Stimulated activated CD4-positive, alpha-beta T cell treated with anti-CD3 and anti-CD28 coated beads, Interleukin-4, amount 100 ng/mL, for 24 hours (primary cell): ENCODE results near the gene ZNF618.

Experiments used
- DNase-seq: peaks from one replicate; pipeline ENCODE4 v3.0.0-alpha.2; 2020

ZNF618 gene

DNA sequence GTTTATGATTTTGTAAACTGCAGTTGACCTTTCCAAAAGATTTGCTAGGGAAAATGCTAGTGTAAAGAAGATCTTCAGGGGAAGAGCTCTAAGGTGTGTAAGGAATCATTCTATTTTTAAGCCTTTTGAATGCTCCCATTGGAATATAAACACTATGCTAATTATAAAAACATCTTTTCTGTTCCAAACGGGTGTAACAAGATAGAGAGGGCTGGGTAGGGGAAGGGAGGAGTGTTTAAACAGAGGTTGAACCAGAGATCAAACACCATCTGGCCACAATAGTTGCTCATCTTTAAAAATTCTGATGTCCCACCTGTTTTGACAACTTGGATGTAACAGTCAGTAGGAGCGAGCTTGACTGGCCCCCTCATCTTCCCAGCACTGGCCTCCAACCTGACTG lies 38.4 kb downstream of the ZNF618 start:
- DNase-seq, result no peak

DNA sequence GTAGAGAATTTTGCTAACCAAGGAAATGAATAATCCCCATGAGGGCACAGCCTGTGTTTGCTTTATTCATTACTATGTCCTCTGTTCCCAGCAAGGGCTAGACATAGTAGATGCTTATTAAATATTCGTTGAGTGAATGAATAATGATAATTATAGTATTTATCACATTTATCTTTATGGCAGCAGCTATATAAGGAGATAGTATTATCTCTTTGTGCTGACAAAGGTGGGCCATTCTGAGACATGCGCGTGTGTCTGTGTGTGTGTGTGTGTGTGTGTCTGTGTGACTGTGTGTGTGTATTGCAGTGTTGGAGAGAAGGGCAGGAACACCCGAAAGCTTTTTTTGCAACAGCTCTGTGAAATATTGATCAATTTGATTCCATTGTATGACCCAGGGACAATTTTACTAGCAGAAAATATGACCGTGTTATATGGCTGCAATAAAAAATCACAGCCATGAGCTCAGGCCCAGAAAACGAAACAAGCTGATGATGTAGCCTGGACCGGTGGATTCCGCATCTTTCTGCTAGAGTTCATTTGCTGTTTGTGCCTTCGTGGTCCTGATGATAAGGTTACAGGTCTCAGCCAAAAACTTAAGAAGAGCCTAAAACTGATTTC lies 39.8 kb downstream of the ZNF618 start:
- no peak for DNase-seq

DNA sequence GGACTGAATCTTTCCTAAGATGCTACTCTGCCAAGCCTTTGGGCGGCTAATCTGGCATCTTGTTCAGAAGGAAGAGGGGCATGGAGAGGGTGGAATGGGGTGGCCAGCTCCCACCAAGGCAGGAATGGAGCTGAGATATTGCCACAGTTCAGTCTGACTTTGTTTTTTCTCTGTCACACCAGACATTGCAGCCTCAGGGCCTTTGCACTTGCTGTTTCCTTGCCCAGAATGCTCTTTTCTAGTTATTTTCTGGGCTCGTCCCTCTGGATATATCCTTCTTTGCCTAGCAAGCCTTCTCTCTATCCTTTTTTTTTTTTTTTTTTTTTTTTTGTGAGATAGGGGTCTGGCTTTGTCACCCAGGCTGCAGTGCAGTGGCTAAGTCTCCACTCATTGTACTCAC lies 40.8 kb downstream of the ZNF618 start:
- no peak for DNase-seq

DNA sequence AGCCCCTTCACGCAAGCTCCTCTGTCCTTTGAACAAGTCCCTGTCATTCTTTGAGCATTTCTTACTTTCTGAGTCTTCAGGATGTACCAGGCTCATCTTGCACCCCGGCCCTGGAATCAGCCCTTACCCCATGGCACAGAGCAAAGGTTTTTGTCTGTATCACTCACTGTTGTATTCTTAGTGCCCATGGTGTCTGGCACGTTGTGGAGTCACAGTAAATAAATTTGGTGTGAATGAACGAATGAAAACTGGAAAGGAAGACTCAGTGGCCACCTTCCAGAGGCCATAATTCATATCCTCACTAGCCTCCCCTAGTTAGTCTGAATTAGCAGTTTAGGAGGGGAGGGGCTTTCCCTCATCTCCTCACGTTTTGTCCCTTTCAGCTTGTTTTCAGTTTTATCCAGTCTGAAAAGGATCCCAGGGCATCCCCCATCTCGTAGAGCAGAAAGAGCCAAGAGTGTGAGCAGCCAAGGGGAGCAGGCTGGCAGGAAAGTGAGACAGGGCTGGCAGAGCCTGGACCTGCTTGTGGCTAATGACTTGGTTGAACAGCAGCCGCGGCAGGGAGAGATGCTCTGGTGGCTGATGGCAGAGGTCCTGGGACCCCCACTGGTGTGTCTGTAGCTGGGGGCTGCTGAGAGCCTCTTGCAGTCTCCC lies 42.7 kb downstream of the ZNF618 start:
- no peak for DNase-seq

DNA sequence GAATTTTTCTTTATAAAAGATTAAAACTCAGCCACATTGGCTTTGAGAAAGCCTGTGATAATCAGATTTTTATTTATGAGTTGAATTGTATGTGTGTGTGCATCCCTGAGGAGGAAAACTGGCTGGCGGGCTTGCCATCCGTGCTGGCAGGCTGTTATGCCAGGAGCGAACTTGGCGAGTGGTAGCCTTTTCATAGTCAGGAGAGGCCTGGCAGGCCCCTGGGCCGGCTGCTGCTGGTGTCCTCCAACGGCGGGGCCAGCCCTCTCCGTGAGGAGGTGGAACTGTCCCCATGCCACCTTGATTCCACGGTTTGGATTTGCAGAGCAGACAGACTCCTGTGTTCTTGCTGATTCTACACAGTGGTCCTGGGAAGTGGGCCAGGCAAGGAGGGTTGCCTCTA lies 43.3 kb downstream of the ZNF618 start:
- DNase-seq, result no peak

DNA sequence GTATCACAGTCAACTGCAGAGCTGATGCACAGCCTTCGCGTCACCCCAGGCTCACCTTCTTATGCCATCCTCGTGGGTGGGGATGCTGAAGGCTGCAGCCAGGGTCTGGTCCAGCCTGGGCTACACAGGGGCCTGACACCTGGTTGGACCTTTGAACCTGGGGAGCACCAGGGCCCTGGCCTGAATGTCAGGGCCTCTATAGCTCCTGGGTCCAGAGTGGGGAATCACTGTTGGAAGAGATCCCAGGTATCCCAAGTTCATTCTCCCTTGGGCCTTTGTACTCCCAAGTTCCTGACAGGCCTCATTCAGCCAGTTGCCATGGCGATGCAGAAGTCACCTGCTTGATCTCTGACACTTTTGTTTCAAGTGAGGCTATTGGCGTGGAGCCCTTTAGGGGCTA lies 43.8 kb downstream of the ZNF618 start:
- no peak for DNase-seq

DNA sequence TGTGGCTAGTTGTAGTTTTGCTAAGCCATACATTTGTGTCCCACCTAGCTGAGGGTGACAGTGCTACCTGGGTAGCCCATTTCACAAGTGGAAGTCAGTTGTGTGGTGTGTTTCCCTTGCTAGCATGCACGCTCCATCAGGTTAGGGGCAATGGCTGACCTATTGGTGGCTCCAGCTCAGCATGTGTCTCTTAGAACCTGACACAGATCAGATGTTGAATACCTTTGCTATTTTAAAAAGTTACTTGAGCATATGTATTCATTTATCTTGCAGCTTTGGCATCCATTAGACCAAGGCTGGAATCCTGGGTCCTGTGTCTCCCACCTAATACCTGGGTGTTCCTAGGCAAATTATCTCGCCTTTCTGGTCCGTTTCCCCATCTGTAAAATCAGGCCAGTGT lies 44.8 kb downstream of the ZNF618 start:
- DNase-seq, result no peak

DNA sequence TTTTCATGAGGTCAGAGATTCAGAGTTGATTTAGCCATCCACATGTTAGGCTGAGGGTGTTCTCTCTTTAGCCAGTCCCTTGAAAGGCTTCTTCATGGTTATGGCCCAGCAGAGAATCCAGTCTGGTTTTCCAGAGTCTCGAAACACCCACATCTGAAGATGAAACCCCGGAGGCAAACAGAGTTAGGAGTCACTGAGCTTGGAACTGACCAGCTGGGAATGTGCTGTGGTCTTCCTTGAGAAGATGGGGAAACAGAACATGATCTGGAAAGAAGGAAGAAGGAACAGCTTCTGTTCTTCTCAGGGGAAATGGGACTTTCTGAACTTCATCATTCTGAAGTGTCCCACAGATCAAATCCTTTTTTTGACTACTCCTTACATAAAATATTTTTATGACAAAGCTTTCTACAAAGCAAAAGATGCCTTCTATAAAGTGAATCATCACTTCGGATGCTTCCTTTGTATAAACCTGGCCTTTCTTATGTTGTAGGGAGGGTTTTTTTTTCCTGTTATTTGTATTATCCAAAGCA lies 45.4 kb downstream of the ZNF618 start:
- DNase-seq, result no peak

DNA sequence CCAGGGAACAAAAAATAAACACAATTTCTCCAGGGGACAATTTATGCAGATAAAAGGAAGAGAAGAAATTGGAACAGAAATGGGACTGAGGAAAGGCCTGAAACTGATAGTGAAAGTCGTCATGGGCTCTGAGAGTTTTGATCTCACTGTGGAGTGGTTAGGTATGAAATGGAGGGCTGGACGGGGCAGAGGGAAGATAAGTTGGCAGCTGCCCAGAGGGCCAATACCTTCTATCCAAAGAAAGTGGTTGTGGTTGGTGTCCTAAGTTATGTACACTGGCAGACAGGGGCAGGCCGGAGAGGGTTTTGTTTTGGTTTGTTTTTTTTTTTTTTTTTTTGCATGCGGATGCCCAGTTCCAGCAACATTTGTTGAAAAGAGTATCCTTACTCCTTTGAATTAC lies 46.1 kb downstream of the ZNF618 start:
- DNase-seq, result no peak

DNA sequence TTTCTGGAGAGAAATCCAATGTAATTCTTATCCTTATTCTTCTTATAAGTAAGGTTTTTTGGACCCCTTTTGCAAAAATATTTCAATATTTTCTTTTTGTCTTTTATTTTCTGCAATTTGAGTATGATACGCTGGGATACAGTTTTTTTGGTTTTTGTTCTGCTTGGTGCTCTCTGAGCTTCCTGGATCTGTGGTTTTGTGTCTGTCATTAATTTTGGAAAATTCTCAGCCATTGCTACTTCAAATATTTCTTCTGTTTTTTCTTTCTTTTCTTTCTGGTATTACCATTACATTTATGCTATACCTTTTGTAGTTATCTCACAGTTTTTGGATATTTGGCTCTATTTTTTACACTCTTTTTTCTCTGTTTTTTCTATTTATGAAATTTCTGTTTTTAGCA lies 50.1 kb downstream of the ZNF618 start:
- DNase-seq, result no peak

DNA sequence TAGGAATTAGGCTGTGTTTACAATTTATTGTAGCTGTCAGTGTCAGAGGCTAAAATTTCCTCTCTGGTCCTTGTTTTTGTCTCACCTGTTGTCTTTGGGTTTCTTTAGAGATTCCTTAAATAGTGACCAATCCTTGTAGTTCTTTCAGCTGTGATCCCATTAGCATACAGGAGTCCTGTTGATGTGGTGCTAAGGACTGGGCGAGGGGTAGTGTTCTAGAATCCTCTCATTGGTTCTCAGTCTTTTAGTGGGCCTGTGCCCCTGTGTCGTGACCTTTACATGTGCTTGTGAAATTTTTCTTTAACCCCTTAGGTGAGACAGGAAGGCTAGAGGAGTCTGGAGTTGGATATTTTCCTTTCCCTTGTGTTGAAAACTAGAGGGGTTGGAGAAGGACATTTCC lies 51.2 kb downstream of the ZNF618 start:
- DNase-seq, result no peak

DNA sequence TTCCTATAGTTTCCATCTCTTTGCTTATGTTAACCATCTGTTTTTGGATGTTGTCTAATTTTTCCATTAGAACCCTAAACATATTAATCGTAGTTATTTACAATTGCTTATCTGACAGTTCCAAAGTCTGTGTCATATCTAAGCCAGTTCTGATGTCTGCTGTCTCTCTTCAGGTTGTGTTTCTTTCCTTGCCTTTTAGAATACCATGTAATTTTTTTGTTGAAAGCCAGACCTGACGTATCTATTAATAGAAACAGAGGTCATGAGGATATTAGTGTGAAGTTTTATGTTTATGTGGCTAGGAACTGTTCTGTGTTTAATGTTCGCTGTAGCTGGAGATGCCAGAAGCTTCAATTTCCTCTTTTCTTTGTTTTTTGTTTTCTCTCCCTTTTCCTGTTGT lies 52.2 kb downstream of the ZNF618 start:
- DNase-seq, result no peak

DNA sequence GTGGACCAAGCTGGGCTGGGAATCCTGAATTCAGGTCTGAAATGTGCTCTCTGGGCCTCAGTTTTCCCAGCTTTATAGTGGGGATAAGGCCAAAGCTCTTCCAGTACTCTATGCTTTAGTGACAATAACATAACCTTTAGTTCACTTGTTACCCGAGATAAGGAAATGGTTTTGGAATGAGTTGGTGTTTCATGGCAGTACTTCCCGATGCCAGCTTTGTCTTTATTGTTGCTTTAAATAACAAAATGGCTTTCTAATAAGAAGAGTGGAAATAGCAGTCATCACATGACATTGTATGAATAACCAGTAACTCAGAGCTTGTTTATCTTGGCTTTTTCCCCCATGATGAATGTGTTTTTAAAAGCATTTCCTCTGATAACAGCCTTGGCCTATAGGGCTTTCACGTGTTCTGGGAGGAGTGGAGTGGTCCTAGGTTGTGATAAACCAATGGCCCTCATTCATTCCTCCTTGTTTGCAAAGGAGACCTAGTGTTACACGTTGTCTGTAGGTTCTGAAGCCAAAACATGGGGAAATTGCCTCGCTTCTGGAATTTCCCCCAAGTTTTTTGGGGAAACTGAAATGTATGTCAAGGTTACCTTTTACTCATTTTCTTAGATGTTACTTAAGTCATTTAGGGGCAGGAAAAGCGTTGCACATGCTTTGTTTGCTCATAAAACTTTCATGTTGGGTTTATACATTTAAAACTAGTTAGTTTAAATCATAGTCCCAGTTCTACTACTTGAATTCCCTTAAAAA lies 53.7 kb downstream of the ZNF618 start:
- no peak for DNase-seq

DNA sequence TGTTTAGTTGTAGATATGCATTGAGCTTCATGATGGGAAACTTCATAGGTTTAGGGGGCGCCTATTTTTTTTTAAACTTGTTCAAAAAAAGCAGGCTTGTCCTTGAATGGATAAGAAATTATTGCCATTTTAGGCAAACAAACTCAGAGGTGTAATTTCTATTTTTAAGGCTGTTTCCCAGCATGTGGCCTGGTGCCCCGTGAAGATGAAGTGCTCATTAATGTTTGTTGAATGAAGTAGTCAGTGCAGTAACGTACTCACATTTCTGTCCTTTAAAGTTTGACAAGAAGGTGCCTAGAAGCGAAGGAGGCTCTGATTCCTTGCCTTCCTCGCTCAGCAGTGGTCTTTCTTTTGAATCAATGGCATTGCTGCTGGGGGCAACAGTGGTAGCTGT lies 54.3 kb downstream of the ZNF618 start:
- no peak for DNase-seq

DNA sequence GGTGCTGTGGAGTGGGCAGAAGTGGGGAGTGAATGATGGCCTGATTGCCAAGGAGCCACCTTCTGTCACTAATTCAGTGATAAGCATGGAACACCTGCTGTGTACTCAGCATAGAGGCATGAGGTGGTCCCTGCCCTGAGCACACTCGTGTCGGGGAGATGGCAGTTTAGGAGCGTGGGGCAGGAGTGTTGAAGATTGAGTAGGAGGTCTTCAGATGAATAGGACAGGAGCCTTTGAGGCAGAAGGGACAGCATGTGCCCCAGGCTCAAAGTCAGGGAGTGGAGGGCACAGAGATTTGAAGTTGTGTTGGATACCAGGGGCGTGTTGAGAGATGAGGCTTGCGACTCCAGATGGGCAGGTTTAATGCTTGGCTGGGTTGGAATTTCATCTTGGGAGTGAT lies 55.0 kb downstream of the ZNF618 start:
- DNase-seq, result no peak

DNA sequence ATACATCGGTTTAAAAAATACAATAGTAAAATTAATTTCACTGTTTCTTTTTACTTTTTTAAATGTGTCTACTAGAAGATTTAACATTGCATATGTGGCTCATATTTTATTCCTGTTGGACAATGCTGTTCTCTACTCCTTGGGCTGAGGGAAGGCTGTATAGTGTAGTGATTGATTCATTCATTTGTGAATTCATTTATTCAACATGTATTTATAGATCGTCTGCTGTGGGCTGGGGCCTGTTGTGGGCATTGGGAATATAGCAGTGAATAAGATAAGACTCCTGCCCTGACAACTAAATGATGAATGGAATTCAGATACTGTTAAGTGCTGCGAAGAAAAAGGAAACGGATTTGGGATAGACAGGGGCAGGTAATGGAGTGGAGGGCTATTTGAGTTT lies 55.7 kb downstream of the ZNF618 start:
- DNase-seq, result no peak

DNA sequence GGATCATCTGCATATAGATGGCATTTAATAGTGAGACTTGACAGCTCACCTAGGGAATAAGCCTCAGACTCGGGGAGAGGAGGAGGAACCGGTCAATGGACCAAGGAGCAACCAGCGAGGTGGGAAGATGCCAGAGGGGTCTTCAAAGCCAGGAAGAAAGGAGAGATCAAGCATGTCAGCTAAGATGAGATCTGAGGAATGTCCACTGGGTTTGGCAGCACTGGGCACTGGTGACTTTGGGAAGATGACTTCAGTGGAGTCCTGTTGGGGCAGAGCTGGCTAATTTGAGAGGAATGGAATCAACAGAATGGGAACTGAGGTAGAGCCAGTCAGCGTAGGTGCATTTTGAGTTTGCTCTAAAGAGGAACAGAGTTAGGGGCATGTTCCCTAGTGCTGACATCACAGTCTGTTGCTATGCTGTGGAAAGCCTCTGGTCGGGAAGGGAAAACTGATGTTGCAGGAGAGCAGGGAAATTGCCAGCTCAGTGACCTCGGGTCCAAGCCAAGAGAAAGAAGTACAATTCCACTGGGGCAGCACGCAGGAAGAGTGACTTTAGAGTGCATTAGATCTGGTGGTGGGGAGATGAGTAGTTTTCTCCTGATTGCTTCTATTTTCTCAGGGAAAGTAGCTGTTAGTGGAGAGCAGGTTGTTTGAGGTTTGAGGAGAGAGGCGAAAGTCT lies 56.9 kb downstream of the ZNF618 start:
- no peak for DNase-seq

DNA sequence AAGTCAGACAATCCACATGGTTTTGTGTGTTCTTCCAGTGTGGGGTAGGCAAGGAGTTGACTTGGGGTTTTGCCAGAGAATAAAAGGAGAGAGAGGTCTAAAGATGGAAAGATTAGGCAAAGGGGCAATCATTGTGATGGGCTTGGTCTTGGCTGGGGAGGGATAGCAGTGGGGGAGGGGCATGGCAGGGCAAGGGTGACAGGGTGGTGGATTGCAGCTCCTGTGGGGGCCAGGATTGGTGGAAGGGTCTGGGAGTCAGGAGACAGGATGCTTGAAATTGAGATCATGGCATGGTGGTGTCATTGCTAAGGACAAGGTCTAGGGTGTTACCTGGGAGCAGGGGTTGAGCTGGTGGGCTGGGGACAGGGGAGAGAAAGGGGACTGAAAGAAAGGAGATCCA lies 57.6 kb downstream of the ZNF618 start:
- no peak for DNase-seq

DNA sequence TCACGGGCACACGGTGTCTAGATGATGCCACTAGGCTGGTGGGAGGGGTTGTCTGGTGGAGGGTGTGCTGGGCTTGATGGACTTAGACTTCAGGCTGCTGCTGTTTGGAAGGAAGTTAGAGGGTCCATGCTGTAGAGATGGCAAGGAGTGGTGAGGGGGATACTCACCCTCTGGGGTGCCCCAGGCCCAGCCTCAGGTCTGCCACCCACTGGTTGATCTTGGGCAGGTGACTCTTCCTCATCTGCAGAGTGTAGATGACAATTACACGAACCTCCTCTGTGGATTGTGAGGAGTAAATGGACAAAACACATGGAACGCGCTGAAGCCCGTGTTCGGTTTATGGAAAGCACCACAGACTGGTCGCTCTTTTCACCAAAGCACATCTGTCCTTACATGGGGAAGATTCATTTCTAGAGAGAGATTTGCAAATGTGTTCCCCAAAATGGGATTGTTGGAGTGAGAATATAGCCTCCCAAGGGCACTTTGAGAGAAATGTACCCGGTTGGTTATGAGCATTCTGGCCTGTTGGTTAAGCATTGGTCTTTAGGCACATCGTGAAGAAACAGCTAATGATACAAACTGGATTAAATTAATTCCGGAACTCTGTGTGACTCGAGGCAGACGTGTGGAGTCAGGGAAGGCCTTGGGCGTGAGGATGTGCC lies 58.2 kb downstream of the ZNF618 start:
- DNase-seq, result no peak

DNA sequence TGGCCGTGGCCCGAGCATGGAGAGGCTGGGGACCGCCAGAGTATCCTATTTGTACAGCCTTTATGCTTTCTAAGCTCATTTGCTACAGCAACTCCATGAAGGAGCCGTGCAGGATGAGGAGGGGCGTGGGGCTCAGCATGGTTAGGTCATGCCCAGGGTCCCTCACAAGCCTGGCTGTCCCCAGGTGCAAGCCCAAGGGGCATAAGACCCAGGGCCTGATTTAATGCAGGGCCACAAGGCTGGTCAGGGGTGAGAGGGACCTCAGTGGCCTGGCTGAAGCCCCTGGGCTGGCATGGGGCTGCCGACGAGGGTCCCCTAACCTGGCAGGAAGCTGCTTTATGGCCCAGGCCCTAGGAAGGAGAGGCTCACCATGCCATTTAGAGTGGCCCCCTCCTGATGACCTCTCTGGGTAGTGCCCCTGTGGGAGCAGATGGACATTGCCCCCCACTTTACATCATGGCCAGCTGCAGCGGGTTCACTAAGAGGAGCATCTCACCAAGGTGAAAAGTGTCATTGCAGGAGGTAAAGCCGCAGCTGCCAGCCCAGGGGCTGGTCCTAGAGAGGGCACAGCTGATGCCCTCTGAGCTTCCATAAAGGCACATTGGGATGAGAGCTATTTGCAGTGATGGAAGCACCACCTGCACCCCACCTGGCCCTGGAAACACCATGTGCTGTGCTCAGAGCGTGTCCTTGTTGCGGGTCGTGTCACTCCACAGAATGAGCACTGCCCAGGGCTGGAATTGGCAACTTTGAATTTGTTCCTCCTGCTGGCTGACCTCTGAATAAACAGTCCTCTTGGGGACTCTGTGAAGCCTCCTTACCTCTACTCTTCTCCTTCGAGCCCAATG lies 58.9 kb downstream of the ZNF618 start:
- no peak for DNase-seq

DNA sequence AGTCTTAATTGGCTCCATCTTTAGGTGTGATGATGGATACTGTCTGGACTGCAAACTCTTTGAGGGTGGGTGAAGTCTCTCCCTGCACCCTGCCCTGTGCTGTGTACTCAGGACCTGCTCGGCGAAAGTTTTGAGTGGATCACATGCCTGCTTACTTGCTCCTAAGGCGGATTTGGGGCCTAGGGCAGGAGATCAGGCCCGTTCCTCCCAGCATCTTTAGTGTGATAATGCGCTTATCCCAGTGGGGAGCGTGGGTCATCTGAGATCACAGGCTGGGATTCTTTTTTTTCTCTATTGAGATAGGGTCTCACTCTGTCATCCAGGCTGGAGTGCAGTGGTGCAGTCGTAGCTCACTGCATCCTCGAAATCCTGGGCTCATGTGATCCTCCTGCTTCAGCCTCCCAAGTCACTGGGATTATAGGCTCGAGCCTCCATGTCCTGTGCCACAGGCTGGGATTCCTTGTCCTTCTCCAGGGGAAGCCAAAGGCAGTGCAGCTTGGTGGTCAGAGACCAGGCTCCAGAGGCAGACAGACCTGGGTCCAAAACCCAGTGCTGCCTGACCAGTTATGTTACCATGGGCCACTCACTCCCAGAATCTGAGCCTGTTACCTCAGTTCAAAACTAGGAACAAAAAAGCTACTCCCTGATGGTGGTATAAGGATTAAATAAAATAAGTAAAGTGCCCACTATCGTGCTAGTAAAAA lies 59.7 kb downstream of the ZNF618 start:
- no peak for DNase-seq
